WTC11 (cell line): Measurements from ENCODE around the gene ZMIZ1. TPM values are rescaled to one million over a fixed set of nuclear protein-coding genes. Genes with fewer than 3 reads are reported as not detected.

Experiments used
- ATAC-seq: fragments of 200-7000 bp; cut with Tn5 transposase; 2 replicates; pipeline ENCODE4 v1.10.0; 2021; ENCODE audit warnings: mild to moderate bottlenecking, moderate library complexity
- CTCF ChIA-PET: fragments of 300-600 bp; sonication (Branson Sonifier 250); formaldehyde crosslinking; loops from one replicate; lab custom pipeline; 2021; ENCODE audit warnings: antibody characterized with exemption; lab: Charles Lee
- POLR2A ChIA-PET: fragments of 350-600 bp; sonication (Branson Sonifier 250); formaldehyde crosslinking; loops from one replicate; lab custom pipeline; 2021; ENCODE audit warnings: antibody characterized with exemption; lab: Charles Lee
- DNase-seq: peaks from one replicate; pipeline ENCODE4 v3.0.0; 2021; ENCODE audit warnings: low spot score
- H3K27ac Mint-ChIP-seq: 2 replicates; pipeline ENCODE4 v1.8.0; 2021; ENCODE audit warnings: mixed read lengths
- H3K27me3 Mint-ChIP-seq: 2 replicates; pipeline ENCODE4 v1.8.0; 2021; ENCODE audit warnings: low read depth, mild to moderate bottlenecking, moderate library complexity, mixed read lengths
- H3K36me3 Mint-ChIP-seq: 2 replicates; pipeline ENCODE4 v1.8.0; 2021; ENCODE audit warnings: mixed read lengths
- H3K4me1 Mint-ChIP-seq: 2 replicates; pipeline ENCODE4 v1.8.0; 2022; ENCODE audit warnings: mixed read lengths
- H3K4me3 Mint-ChIP-seq: 2 replicates; pipeline ENCODE4 v1.8.0; 2021; ENCODE audit warnings: mild to moderate bottlenecking, moderate library complexity, mixed read lengths
- H3K9me3 Mint-ChIP-seq: 2 replicates; pipeline ENCODE4 v1.8.0; 2021; ENCODE audit warnings: mixed read lengths
- CBFB ChIP-seq: sonication (generic); formaldehyde crosslinking; IDR thresholded peaks from 2 replicates; pipeline ENCODE4 v1.8.1; 2022; ENCODE audit warnings: mild to moderate bottlenecking, low read depth, missing genetic modification reagents
- CREB1 ChIP-seq: sonication (generic); formaldehyde crosslinking; IDR thresholded peaks from 2 replicates; pipeline ENCODE4 v1.8.0; 2023; ENCODE audit warnings: mild to moderate bottlenecking, missing genetic modification reagents
- FOXP1 ChIP-seq: sonication (generic); formaldehyde crosslinking; IDR thresholded peaks from 2 replicates; pipeline ENCODE4 v1.8.0; 2022; ENCODE audit warnings: missing genetic modification reagents, mild to moderate bottlenecking, moderate library complexity, borderline replicate concordance
- GABPB1 ChIP-seq: sonication (generic); formaldehyde crosslinking; IDR thresholded peaks from 2 replicates; pipeline ENCODE4 v1.8.1; 2023; ENCODE audit warnings: mild to moderate bottlenecking, missing genetic modification reagents
- MXD4 ChIP-seq: fragments of 250-450 bp; sonication (Bioruptor Pico); IDR thresholded peaks from 2 replicates; pipeline ENCODE4 v1.8.0; 2021; ENCODE audit warnings: mild to moderate bottlenecking, moderate library complexity, borderline replicate concordance
- NFATC4 ChIP-seq: fragments of 250-450 bp; sonication (Bioruptor Pico); IDR thresholded peaks from 2 replicates; pipeline ENCODE4 v1.9.0; 2021; ENCODE audit warnings: mild to moderate bottlenecking
- NFE2L1 ChIP-seq: sonication (generic); formaldehyde crosslinking; IDR thresholded peaks from 2 replicates; pipeline ENCODE4 v1.8.1; 2023; ENCODE audit warnings: missing genetic modification reagents
- SP1 ChIP-seq: sonication (generic); formaldehyde crosslinking; conservative IDR thresholded peaks from 2 replicates; pipeline ENCODE4 v1.8.1; 2022; ENCODE audit warnings: missing genetic modification reagents
- TEAD4 ChIP-seq: sonication (generic); formaldehyde crosslinking; IDR thresholded peaks from 2 replicates; pipeline ENCODE4 v1.8.0; 2022; ENCODE audit warnings: mild to moderate bottlenecking, missing genetic modification reagents
- ZNF121 ChIP-seq: sonication (generic); formaldehyde crosslinking; IDR thresholded peaks from 2 replicates; pipeline ENCODE4 v1.8.0; 2023; ENCODE audit warnings: missing genetic modification reagents
- ZNF138 ChIP-seq: sonication (generic); formaldehyde crosslinking; conservative IDR thresholded peaks from 2 replicates; pipeline ENCODE4 v1.8.1; 2022; ENCODE audit warnings: mild to moderate bottlenecking, moderate library complexity, missing genetic modification reagents
- total RNA-seq: library from RNA; stranded (reverse); gene quantifications from 3 replicates; pipeline ENCODE4 v1.2.3, GENCODE V29; 2021
- TF ChIP-seq, protein P1 (sequence below): fragments of 200-600 bp; IDR thresholded peaks from 2 replicates; pipeline ENCODE4 v1.8.0; 2022; ENCODE audit warnings: antibody characterized with exemption
- TF ChIP-seq, protein P2 (sequence below): sonication (generic); formaldehyde crosslinking; IDR thresholded peaks from 2 replicates; pipeline ENCODE4 v1.8.1; 2022; ENCODE audit warnings: mild to moderate bottlenecking, missing genetic modification reagents, moderate library complexity, borderline replicate concordance
- TF ChIP-seq, protein P3 (sequence below): sonication (generic); formaldehyde crosslinking; IDR thresholded peaks from 2 replicates; pipeline ENCODE4 v1.8.1; 2022; ENCODE audit warnings: missing genetic modification reagents, borderline replicate concordance
- TF ChIP-seq, protein P4 (sequence below): sonication (generic); formaldehyde crosslinking; IDR thresholded peaks from 2 replicates; pipeline ENCODE4 v1.8.1; 2023; ENCODE audit warnings: mild to moderate bottlenecking, missing genetic modification reagents, moderate library complexity
- TF ChIP-seq, protein P5 (sequence below): sonication (generic); formaldehyde crosslinking; IDR thresholded peaks from 2 replicates; pipeline ENCODE4 v1.8.1; 2022; ENCODE audit warnings: low read depth, mild to moderate bottlenecking, moderate library complexity, missing genetic modification reagents, borderline replicate concordance
- TF ChIP-seq, protein P6 (sequence below): fragments of 250-450 bp; sonication (Bioruptor Pico); IDR thresholded peaks from 2 replicates; pipeline ENCODE4 v1.9.0; 2021; ENCODE audit warnings: mild to moderate bottlenecking
- TF ChIP-seq, protein P7 (sequence below): sonication (generic); formaldehyde crosslinking; IDR thresholded peaks from 2 replicates; pipeline ENCODE4 v1.8.0; 2022; ENCODE audit warnings: mild to moderate bottlenecking, missing genetic modification reagents
- TF ChIP-seq, protein P8 (sequence below): sonication (generic); formaldehyde crosslinking; IDR thresholded peaks from 2 replicates; pipeline ENCODE4 v1.8.0; 2022; ENCODE audit warnings: mild to moderate bottlenecking, missing genetic modification reagents
- TF ChIP-seq, protein P9 (sequence below): sonication (generic); formaldehyde crosslinking; IDR thresholded peaks from 2 replicates; pipeline ENCODE4 v1.8.0; 2022; ENCODE audit warnings: mild to moderate bottlenecking, missing genetic modification reagents

The ZMIZ1 gene
- total RNA-seq, 1 experiment from 2014 or later = 44.4 TPM

DNA sequence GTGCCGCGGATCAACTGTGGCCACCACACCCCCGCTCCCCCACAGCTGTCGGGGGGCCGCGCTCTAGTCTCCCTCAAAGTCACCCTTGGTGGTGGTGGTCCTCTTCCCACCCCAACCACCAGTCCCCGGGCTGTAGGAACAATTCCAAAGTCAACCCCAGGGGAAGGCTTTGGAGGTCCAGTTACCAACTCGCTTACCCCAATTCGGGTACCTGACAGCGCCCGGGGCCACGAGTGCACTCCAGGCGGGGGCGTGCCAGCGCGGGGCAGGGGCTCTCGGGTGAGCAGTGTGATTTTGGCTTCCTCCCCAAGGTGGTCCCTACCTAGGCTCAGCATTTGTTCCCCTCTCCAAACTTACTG lies 584 bp upstream of the ZMIZ1 start:
- Mint-ChIP-seq H3K27ac (no peak overlapping the region), H3K9me3 (no peaks in the 10 kb centered on the region), H3K4me1 (peaks cover 35% of the 10 kb centered on the region), H3K4me3 (peak overlapping the region; percentile 84), H3K27me3 (peaks cover 13% of the 10 kb centered on the region; the same call in 1 of the 2 replicates), H3K36me3 (no peaks in the 10 kb centered on the region)
- ChIA-PET POLR2A (no interaction called here), CTCF (interaction anchor here (1.3 to 1.7 kb wide), 2 partner anchors 20 to 94 kb away, joined by 3 to 6 read pairs; no protein-coding TSS in a partner anchor)
- DNase-seq (no peak), ATAC-seq (no peak)
- no peak for TF ChIP-seq SP1 (CRISPR knock-in tag)
- TF ChIP-seq, protein P1, sequence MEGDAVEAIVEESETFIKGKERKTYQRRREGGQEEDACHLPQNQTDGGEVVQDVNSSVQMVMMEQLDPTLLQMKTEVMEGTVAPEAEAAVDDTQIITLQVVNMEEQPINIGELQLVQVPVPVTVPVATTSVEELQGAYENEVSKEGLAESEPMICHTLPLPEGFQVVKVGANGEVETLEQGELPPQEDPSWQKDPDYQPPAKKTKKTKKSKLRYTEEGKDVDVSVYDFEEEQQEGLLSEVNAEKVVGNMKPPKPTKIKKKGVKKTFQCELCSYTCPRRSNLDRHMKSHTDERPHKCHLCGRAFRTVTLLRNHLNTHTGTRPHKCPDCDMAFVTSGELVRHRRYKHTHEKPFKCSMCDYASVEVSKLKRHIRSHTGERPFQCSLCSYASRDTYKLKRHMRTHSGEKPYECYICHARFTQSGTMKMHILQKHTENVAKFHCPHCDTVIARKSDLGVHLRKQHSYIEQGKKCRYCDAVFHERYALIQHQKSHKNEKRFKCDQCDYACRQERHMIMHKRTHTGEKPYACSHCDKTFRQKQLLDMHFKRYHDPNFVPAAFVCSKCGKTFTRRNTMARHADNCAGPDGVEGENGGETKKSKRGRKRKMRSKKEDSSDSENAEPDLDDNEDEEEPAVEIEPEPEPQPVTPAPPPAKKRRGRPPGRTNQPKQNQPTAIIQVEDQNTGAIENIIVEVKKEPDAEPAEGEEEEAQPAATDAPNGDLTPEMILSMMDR = 0 out of 2 replicates have a peak, but pooled peaks have one; percentile 7

DNA sequence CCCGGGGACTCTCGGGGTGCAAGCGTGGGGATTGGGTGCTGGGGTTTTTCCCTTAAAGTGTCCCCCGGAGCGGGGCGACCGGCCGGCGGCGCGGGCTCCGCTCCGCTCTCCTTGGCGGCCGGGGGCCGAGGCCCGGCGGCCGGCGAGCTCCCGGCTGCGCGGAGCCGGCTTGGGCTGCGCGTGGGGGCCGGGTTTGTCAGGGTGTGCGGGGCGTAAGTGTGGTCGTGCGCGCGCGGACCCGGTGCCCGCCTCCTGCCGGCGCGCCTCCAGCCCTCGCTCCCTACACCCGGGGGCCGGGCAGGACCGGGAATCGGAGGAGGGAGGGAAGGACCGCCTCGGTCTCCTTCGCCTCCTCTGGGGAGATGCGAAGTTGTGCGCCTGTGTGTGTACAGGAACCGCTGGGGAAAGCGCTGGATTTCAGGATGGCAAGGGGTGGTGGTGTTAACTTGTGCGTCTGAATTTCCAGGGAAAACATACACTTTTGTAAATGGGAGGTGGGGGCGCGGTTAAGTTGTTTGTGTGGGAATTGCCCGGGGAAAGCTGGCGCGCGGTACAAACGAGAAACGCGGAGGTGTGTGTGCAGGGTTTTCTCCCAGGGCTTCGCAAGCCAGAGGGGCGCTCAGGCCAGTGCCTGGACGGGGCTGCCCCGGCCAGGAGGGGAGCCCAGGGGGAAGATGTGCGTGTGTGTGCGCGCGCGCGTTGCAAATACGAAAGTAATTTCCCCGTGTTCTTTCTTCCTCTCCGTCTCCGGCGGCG lies 737 bp downstream of the ZMIZ1 start:
- peak; percentile 32 for DNase-seq
- H3K4me1 Mint-ChIP-seq = peaks cover 48% of the 10 kb centered on the region
- CTCF ChIA-PET = interaction anchor here (1.3 to 3.0 kb wide), 2 partner anchors 95 to 126 kb away, joined by 4 to 22 read pairs; no protein-coding TSS in a partner anchor

DNA sequence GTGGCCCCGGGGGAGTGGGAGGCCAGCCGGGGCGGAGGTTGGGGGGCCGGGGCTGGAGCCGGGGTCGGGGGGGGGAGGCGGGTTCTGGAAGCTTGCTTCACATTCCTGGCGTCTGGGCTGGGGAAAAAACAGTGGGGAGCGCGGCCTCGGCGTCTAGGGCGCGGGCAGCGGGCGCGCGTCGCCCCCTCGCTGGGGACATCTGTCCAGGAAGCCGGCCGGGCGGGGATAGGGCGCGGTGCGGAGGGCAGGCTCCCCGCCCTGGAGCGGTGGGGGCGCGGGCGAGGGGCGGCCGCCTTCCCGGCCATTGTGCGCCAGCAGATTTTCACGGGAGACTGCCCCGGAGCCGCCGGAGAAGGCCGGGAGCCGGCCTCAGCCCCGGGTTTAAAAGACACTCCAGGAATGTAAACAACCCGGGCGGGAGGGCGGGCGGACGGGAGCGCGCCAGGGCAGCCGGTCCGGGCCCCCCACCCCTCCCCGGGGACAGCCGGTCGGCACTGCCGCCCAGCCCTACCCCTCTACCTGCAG lies 1.4 kb downstream of the ZMIZ1 start:
- H3K4me3 Mint-ChIP-seq = peak overlapping the region; percentile 91
- DNase-seq = peak; percentile 35
- CTCF ChIA-PET = interaction anchor here (2.0 to 3.0 kb wide), 2 partner anchors 95 to 125 kb away, joined by 7 to 22 read pairs; no protein-coding TSS in a partner anchor
- no peaks in the 10 kb centered on the region for H3K36me3 Mint-ChIP-seq
- no peak for TF ChIP-seq NFATC4 (CRISPR knock-in tag)
- TF ChIP-seq, protein P2, sequence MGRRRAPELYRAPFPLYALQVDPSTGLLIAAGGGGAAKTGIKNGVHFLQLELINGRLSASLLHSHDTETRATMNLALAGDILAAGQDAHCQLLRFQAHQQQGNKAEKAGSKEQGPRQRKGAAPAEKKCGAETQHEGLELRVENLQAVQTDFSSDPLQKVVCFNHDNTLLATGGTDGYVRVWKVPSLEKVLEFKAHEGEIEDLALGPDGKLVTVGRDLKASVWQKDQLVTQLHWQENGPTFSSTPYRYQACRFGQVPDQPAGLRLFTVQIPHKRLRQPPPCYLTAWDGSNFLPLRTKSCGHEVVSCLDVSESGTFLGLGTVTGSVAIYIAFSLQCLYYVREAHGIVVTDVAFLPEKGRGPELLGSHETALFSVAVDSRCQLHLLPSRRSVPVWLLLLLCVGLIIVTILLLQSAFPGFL (CRISPR knock-in tag) = no peak
- TF ChIP-seq, protein P3, sequence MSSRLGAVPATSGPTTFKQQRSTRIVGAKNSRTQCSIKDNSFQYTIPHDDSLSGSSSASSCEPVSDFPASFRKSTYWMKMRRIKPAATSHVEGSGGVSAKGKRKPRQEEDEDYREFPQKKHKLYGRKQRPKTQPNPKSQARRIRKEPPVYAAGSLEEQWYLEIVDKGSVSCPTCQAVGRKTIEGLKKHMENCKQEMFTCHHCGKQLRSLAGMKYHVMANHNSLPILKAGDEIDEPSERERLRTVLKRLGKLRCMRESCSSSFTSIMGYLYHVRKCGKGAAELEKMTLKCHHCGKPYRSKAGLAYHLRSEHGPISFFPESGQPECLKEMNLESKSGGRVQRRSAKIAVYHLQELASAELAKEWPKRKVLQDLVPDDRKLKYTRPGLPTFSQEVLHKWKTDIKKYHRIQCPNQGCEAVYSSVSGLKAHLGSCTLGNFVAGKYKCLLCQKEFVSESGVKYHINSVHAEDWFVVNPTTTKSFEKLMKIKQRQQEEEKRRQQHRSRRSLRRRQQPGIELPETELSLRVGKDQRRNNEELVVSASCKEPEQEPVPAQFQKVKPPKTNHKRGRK (CRISPR knock-in tag) = no peak
- TF ChIP-seq, protein P4, sequence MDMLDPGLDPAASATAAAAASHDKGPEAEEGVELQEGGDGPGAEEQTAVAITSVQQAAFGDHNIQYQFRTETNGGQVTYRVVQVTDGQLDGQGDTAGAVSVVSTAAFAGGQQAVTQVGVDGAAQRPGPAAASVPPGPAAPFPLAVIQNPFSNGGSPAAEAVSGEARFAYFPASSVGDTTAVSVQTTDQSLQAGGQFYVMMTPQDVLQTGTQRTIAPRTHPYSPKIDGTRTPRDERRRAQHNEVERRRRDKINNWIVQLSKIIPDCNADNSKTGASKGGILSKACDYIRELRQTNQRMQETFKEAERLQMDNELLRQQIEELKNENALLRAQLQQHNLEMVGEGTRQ (CRISPR knock-in tag) = no peak
- TF ChIP-seq, protein P5, sequence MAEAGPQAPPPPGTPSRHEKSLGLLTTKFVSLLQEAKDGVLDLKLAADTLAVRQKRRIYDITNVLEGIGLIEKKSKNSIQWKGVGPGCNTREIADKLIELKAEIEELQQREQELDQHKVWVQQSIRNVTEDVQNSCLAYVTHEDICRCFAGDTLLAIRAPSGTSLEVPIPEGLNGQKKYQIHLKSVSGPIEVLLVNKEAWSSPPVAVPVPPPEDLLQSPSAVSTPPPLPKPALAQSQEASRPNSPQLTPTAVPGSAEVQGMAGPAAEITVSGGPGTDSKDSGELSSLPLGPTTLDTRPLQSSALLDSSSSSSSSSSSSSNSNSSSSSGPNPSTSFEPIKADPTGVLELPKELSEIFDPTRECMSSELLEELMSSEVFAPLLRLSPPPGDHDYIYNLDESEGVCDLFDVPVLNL (CRISPR knock-in tag) = no peak
- no peak for TF ChIP-seq TEAD4
- no peak for TF ChIP-seq ZNF121 (CRISPR knock-in tag)
- TF ChIP-seq NFE2L1 (CRISPR knock-in tag) = no peak
- no peak for TF ChIP-seq CREB1 (CRISPR knock-in tag)
- TF ChIP-seq, protein P6, sequence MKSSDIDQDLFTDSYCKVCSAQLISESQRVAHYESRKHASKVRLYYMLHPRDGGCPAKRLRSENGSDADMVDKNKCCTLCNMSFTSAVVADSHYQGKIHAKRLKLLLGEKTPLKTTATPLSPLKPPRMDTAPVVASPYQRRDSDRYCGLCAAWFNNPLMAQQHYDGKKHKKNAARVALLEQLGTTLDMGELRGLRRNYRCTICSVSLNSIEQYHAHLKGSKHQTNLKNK (CRISPR knock-in tag) = no peak
- TF ChIP-seq, protein P7, sequence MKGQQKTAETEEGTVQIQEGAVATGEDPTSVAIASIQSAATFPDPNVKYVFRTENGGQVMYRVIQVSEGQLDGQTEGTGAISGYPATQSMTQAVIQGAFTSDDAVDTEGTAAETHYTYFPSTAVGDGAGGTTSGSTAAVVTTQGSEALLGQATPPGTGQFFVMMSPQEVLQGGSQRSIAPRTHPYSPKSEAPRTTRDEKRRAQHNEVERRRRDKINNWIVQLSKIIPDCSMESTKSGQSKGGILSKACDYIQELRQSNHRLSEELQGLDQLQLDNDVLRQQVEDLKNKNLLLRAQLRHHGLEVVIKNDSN = no peak
- TF ChIP-seq MXD4 = no peak
- no peak for TF ChIP-seq ZNF138
- no peak for TF ChIP-seq FOXP1
- TF ChIP-seq CBFB (CRISPR knock-in tag) = no peak
- TF ChIP-seq, protein P8, sequence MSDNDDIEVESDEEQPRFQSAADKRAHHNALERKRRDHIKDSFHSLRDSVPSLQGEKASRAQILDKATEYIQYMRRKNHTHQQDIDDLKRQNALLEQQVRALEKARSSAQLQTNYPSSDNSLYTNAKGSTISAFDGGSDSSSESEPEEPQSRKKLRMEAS (CRISPR knock-in tag) = no peak
- no peak for TF ChIP-seq GABPB1 (CRISPR knock-in tag)
- TF ChIP-seq, all 79 proteins: peak for 0
- Mint-ChIP-seq H3K9me3 (no peaks in the 10 kb centered on the region), H3K27me3 (peaks cover 12% of the 10 kb centered on the region; the same call in 1 of the 2 replicates), H3K27ac (no peak overlapping the region), H3K4me1 (peaks cover 54% of the 10 kb centered on the region)
- ATAC-seq = no peak
- POLR2A ChIA-PET = interaction anchor here (1.8 kb wide), 1 partner anchor 125 kb away, joined by 6 read pairs; no protein-coding TSS in a partner anchor

More for the DNA sequence above, 737 bp downstream of the ZMIZ1 start:
- Mint-ChIP-seq H3K36me3 (no peaks in the 10 kb centered on the region), H3K4me3 (peak overlapping the region; percentile 91), H3K9me3 (no peaks in the 10 kb centered on the region), H3K27ac (peak overlapping the region; percentile 53; the same call in 1 of the 2 replicates), H3K27me3 (peaks cover 13% of the 10 kb centered on the region; the same call in 1 of the 2 replicates)
- no peak for ATAC-seq
- POLR2A ChIA-PET = interaction anchor here (1.0 to 1.1 kb wide), 2 partner anchors 89 to 107 kb away, joined by 3 read pairs; no protein-coding TSS in a partner anchor
- TF ChIP-seq, protein P9, sequence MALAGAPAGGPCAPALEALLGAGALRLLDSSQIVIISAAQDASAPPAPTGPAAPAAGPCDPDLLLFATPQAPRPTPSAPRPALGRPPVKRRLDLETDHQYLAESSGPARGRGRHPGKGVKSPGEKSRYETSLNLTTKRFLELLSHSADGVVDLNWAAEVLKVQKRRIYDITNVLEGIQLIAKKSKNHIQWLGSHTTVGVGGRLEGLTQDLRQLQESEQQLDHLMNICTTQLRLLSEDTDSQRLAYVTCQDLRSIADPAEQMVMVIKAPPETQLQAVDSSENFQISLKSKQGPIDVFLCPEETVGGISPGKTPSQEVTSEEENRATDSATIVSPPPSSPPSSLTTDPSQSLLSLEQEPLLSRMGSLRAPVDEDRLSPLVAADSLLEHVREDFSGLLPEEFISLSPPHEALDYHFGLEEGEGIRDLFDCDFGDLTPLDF = no peak
